Stimulated activated CD8-positive, alpha-beta memory T cell treated with anti-CD3 and anti-CD28 coated beads, Interleukin-12 subunit alpha, Interleukin-12 subunit beta, amount 100 ng/mL, for 1 hour (primary cell): ENCODE results near the gene MAP3K5.
"Not testable (repeated sequence)": the region's sequence is repeated elsewhere in the genome, so short reads cannot be mapped to it uniquely, and the experiment has no call there.

Source experiments
- DNase-seq: peaks from one replicate; pipeline ENCODE4 v3.0.0-alpha.2; 2020; ENCODE audit warnings: low read depth

The MAP3K5 gene

DNA sequence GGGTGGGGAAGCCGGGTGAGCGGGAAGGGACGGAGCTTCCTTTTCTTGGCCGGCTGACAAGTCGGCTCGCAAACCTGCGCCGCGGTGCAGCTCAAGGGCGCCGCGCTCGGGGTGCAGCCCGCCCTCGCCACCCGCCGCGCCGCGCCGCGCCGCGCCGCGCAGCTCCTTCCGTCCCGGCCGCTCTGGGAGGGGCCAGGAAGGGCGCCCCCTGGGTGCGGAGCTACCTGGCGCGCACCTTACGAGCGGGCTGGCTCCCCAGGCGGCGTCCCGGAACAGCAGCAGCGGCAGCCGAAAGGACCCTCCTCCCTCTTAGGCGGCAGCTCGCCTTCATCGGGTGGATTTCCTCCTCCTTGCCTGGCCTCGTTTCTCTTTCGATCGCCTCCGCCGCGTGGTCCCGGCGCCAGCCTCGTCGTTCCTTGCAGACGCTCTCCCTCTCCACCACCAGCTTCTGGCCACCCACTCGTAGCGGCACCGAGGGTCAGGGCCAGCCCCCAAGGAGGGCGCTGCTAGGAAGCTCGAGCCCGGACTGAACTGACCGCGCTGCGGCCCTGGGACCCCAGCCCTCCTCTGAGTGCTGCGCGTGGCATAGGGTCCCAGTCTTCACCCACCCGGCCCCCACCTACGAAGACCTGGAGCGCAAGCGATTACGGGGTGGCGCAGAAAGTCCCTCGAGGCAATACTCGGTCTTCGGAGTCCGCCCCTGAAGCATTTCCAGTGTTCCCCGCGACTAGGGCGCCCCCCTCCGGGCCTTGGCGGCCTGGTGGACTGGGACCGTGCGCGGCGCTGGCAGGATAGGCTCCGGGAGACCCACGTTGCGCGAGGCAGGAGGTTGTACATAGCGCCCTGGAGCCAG is at the start of gene MAP3K5:
TSS of gene MAP3K5 (minus strand) at position 68 of the 853 bp plus-strand sequence. CDS start 320 bp downstream, outside the sequence.
- peak; percentile 92 for DNase-seq

DNA sequence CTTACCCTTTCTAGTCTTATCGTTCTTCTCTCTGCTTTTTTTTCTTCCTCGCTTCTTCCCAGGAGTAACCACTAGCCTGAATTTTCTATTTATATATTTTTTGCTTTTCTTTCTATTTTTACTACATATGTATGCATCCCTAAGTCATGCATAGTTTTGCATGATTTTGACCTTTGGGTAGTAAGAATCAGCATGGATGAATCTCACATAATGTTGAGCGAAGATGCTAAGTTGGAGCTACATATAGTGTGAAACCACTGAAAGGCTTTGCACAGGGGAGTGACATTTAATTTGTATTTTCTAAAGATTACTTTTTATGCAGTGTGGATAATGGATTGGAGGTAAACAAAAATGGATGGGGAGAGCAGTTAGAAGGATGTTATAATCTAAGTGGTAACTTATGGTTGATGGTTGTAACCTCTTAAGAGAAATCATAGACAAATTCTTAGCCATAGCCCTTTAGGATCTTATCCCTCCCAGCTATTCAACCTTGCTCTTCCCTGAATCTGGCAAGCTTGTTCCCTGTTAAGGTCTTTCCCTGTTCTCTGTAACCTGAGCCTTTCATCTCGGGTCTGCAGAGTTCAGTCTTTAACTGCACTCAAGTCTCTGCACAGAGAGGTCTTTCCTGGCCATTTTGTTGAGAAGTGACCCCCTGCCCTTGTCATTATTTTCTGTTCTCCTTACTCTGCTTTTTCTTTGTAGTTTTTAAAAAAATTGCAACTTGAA is 48.2 kb upstream of the MAP3K5 start:
- DNase-seq = no peak

DNA sequence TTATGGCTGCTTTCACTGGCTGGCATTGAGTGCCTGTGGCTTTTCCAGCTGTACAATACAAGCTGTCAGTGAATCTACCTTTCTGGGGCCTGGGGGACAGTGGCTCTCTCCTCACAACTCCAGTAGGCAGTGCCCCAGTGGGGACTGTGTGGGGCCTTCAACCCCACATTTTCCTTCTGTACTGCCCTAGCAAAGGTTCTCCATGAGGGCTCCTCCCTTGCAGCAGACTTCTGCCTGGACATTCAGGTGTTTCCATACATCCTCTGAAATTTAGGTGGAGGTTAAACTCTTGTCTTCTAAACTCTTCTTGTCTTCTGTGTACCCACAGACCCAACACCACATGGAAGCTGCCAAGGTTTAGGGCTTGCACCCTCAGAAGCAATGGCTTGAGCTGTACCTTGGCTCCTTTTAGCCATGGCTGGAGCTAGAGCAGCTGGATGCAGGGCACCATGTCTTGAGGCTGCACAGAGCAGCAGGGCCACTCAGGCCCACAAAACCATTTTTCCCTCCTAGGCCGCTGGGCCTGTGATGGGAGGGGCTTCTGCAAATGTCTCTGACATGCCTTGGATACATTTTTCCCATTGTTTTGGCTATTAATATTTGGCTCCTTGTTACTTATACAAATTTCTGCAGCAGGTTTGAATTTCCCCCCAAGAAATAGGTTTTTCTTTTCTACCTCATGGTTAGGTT is 39.7 kb upstream of the MAP3K5 start:
- DNase-seq = no peak

GRCh38 chr6:136826216-136826615 is 33.9 kb upstream of the MAP3K5 start:
- no peak for DNase-seq

DNA sequence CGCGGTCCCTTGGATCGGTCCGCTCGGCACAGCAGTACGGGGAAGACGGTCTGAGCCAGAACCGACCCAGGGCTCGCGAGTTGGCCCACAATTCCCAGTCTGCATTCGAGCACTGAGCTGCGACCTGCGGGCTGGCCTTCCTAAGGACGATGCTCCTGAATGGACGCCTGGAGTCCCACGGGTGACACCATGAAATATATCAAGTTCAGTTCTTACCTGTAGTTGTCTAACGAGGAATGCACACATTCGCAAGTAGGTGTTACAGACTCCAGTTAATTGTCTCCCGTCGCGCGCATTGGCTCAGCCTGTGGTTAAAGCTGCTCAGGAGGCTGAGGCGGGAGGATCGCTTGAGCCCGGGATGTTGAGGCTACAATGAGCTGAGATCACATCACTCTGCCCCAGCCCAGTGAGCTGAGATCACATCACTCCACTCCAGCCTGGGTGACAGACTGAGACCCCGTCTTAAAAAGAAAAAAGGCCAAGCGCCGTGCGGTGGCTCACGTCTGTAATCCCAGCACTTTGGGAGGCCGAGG is 30.9 kb upstream of the MAP3K5 start:
- no peak for DNase-seq

- peak; percentile 72 for DNase-seq
Measured at GRCh38 chr6:136822376-136823127, 30.3 kb upstream of the MAP3K5 start, which contains the start of gene PEX7. Gene PEX7 (plus strand): TSS chr6:136822592. CDS start chr6:136822666, 74 bp downstream.

- DNase-seq = no peak
Measured at GRCh38 chr6:136822046-136822375, 29.7 kb upstream of the MAP3K5 start.

GRCh38 chr6:136820561-136820960 is 28.3 kb upstream of the MAP3K5 start:
- no peak for DNase-seq

DNA sequence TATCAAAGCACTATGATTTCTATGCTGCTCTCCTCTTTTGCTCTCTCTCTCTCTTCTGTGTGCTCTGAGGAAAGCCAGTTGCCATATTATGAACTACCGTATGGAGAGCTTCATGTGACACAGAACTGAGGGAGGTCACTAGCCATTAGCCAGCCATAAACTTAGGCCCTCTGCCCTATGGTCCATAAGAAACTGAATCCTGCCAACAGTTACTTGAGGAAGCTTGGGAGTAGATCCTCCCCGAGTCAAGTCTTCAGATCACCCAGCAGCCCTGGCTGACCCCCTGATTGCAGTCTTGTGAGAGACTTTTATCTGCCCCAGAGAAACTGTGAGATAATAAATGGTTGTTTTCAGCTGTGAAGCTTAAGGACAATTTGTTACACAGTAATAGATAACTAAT is 24.4 kb upstream of the MAP3K5 start:
- DNase-seq = no peak

- DNase-seq = not testable (repeated sequence)
Measured at GRCh38 chr6:136815608-136816007, 23.3 kb upstream of the MAP3K5 start.

GRCh38 chr6:136812174-136812573 is 19.9 kb upstream of the MAP3K5 start:
- DNase-seq = no peak

DNA sequence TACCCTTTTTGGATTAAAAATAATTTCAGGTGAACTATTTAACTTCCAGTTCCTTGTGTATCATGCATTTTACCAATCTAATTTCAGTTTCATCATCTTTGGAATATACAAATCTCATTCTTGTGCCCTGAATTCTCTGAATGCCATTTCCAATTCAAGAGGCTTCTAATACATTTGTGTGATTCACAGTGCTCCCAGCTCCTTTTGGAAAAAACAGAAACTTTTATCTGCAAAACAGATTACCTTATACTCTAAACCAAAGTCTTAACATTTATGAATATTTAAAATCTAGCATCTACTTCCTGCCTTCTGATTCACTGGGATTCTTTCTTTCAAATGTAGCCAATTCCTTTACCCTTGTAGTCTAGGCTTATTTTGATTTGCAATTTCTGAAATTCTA is 19.0 kb upstream of the MAP3K5 start:
- DNase-seq = no peak

DNA sequence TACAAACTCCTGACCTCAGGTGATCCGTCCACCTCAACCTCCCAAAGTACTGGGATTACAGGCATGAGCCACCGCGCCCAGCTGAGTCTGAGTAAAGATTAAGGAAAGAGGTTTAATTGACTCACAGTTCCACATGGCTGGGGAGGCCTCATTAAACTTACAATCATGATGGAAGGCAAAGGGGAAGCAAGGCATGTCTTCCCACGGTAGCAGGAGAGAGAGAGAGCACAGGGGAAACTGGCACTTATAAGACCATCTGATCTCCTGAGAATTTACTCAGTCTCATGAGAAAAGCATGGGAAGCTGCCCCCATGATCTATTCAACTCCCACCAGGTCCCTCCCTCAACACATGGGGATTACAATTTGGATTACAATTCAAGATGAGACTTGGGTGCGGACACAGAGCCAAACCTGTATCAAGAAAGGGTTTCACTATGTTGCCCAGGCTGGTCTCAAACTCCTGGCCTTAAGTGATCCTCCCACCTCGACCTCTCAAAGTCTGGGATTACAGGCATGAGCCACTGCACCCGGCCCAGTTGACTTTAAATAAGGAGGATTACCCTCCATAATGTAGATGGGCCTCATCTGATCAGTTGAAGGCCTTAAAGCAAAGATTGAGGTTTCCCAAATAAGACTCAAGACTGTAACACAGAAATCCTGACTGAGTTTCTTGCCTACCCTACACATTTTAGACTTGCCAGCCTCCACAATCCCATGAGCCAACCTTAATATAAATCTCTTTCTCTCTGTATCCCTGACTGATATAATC is 17.0 kb upstream of the MAP3K5 start:
- DNase-seq = no peak

DNA sequence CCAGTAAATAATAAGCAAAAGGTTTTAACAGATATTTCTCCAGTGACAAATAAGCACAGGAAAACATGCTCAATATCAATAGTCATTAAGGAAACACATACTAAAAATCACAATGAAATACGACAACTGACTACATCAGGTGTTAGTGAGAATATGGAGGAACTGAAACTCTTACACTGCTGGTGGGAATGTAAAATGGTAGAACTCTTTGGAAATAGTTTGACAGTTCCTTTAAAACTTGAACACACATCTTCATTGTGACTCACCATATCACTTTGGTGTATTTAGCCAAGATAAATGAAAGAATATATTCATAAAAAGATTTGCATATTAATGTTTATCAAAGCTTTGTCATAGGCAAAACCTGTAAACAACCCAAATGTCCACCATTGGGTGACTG is 11.3 kb upstream of the MAP3K5 start:
- DNase-seq = no peak

GRCh38 chr6:136801581-136801980 is 9.3 kb upstream of the MAP3K5 start:
- no peak for DNase-seq

DNA sequence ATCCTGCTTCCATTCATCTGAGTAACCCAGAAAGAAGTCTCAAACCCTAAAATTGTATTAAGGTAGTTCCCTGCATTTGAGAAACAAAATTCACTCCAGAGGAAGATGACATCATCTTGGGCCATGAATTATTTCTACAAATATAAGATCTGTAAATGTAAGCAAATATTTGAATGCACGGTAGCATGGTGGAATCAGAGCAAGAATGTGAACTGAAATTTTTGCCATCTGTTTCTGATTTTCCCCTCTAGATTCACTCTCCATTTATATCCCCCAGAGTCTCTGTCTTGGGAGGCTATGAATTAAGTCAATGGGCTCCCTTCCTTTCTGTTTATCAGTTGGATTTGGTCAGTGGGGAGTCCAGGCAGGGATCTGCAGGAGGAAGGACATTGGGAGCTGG is 5.8 kb upstream of the MAP3K5 start:
- no peak for DNase-seq

DNA sequence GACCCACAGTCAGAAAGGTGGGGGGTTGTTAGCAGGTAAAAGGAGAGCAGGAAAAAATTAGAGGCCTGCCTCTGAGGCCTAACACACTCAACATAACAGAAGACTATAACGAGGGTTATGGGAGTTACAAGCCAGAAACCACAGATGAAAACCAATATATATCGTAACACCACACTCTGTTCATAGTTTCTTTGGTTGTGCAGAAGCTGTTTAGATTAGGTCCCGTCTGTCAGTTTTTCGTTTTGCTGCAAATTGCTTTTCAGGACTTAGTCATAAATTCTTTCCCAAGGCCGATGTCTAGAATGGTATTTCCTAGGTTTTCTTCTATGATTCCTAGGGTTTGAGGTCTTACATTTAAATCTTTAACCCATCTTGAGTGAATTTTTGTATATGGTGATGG is 3.7 kb upstream of the MAP3K5 start:
- no peak for DNase-seq

- no peak for DNase-seq
Measured at GRCh38 chr6:136795386-136795785, 3.1 kb upstream of the MAP3K5 start.

DNA sequence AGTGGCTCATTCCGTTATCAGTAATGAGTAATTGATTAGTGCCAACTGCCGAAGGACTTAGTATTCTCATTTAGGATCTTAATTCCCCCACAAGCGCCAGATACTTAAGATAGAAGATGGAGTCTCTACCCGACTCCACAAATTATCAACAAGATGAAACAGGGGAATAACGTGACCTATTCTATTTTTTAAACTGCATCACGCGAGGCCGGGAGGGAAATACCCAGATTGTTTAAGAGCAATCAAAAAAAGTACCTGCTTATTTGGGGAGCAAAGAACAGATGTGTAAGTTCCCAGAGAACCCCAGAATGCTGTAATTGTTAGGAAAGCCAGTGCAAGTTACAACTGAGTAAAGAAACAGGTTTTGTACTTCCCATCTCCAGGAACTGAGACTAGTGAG is 1.1 kb upstream of the MAP3K5 start:
- no peak for DNase-seq

DNA sequence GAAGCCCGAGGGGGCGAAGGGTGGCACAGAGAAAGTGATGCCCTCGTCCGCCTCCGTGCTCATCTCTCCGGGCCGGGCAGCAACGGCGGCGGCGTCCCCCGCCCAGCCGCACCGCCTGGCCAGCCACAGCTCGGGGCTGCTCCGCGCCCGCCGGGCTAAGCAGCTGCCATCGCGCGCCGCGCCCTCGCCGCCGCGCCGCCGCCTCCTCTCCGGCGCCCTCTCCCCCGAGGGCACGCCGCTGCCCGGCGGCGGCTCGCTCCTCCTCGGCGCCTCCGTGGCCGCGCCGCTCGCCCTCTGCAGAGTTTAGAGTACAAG is 225 bp downstream of the MAP3K5 start:
- no peak for DNase-seq
